K562 (cell line): Measurements from ENCODE around the gene SCN1B.

ENCODE experiments used
- MYBL2 ChIP-seq, 2 experiments: fragments of 450-650 bp in 1 of 2; sonication (generic) in 1 of 2; formaldehyde crosslinking in 1 of 2; IDR thresholded peaks; 2 replicates each; pipeline versions ENCODE4 v1.6.1 to v1.8.1; 2017 to 2022; ENCODE audit warnings: borderline replicate concordance in 1 of 2, inconsistent platforms in 1 of 2, low read depth in 1 of 2, mild to moderate bottlenecking in 1 of 2, missing genetic modification reagents in 1 of 2, moderate library complexity in 1 of 2
- POLR2A ChIP-seq: fragments of 450-650 bp; conservative IDR thresholded peaks from 2 replicates; pipeline ENCODE4 v1.6.1; 2016
- RNF2 ChIP-seq: sonication (generic); IDR thresholded peaks from 2 replicates; pipeline ENCODE4 v1.6.1; 2016

- TF ChIP-seq POLR2A = peak; percentile 87
- no peak for TF ChIP-seq RNF2
- TF ChIP-seq MYBL2 (IDR thresholded peaks at IDR 0.05; ENCODE audit: low read depth) = no peak
- no peak for TF ChIP-seq MYBL2 (CRISPR knock-in tag; IDR thresholded peaks at IDR 0.05; ENCODE audit: borderline replicate concordance)
Observed at GRCh38 chr19:34999498-35000337, 30.6 kb upstream of the SCN1B start, which contains the start of gene GRAMD1A.
